ENCODE measurements around the gene GDF7. TPM values are rescaled to one million over a fixed set of nuclear protein-coding genes. Genes with fewer than 3 reads are reported as not detected.
A peak's percentile ranks its signal among the peaks of the same experiment; 100 is the strongest.

The GDF7 gene
- total and polyA plus RNA-seq, 10 donors: 0.83 to 3.8 (median 1.9) TPM

DNA sequence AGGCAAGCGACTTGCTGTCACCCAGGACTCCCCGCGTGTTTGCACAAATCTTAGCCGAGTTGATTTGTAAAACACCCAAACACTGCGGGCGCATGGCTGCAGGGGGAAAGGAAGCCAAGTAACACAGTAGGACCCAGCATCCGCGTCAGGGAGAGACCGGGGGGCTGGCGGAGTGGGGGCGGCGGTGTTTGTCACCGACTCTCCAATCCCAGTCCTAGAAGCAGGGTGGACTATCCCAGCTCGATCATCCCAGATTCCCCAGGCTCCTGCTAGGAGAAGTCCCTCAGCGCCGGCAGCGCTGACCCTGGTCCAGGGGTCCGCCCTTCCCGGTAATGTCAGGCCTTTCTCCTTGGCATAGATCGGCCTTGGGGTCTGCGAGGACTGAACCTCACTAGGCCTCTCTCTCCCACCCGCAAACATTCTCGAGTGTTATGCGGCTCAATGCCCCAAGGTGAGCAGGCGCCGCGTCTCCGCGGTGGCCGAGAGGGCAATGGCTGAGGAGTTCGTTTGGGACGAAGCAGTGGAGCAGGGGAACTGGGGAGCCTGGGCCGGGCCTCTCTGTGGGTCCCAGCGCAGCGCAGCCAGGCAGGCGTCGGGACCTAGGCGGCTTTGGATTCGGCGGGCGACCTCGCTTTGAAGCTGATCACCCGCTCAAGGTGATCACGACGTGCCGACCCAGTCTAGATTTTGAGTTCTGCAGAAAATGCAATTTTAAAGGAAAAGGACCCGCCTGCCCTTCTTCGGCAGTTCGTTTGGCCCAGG is 1.5 kb upstream of the GDF7 start:
- H3K27ac ChIP-seq: peak overlapping the region in 1 of 8 donors; percentile 56
- intact Hi-C loops (cut with DNase I; ENCODE audit: low total_unique reads): no loop called here
- peaks cover 18 to 60% (median 43%) of the 10 kb centered on the region in 6 donors for H3K4me1 ChIP-seq
- peaks cover 0 to under 1% (median 0%) of the 10 kb centered on the region in 6 donors for H3K36me3 ChIP-seq
- H3K27me3 ChIP-seq (replicated peaks in 1 of 7): peaks cover 0 to 100% (median 78%) of the 10 kb centered on the region in 7 donors
- no peak for DNase-seq
- H3K9me3 ChIP-seq: no peaks in the 10 kb centered on the region
- peak overlapping the region in 7 of 8 donors; percentile 31 to 74 (median 48) for H3K4me3 ChIP-seq
- TF ChIP-seq, protein P1, sequence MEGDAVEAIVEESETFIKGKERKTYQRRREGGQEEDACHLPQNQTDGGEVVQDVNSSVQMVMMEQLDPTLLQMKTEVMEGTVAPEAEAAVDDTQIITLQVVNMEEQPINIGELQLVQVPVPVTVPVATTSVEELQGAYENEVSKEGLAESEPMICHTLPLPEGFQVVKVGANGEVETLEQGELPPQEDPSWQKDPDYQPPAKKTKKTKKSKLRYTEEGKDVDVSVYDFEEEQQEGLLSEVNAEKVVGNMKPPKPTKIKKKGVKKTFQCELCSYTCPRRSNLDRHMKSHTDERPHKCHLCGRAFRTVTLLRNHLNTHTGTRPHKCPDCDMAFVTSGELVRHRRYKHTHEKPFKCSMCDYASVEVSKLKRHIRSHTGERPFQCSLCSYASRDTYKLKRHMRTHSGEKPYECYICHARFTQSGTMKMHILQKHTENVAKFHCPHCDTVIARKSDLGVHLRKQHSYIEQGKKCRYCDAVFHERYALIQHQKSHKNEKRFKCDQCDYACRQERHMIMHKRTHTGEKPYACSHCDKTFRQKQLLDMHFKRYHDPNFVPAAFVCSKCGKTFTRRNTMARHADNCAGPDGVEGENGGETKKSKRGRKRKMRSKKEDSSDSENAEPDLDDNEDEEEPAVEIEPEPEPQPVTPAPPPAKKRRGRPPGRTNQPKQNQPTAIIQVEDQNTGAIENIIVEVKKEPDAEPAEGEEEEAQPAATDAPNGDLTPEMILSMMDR (IDR thresholded peaks at IDR 0.05 in 8 of 11, conservative IDR thresholded peaks at IDR 0.05 in 3 of 11): no peak
- TF ChIP-seq POLR2A (IDR thresholded peaks at IDR 0.05): no peak
- no peak for TF ChIP-seq POLR2AphosphoS5 (IDR thresholded peaks at IDR 0.05)
- 4 to 6% (median 5%) methylated on average over 39 to 49 of the region's 49 CpGs for WGBS, 5 donors

DNA sequence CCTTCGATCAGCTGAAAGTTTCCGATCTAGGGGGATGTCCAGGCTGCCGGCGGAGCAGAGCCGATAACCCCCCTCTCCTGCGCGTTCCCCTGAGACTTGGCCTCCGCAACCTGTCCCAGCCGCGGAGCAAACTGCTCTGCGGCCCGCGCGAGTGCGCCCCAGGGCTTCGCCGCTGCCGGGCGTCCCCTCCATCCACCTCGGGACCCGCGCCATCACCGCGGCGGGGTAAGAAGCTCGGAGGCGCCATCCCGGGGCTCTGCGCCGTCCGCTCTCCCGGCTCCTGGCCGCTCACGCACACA is 990 bp upstream of the GDF7 start:
- peaks cover 18 to 65% (median 45%) of the 10 kb centered on the region in 6 donors for H3K4me1 ChIP-seq
- H3K9me3 ChIP-seq: no peaks in the 10 kb centered on the region
- no peak for DNase-seq
- H3K4me3 ChIP-seq: peak overlapping the region; percentile 25 to 74 (median 48)
- peak overlapping the region in 2 of 8 donors; percentile 50 to 56 for H3K27ac ChIP-seq
- intact Hi-C loops (cut with DNase I; ENCODE audit: low total_unique reads): no loop called here
- H3K27me3 ChIP-seq (replicated peaks in 1 of 7): peaks cover 0 to 100% (median 84%) of the 10 kb centered on the region in 7 donors
- 0 to 3% (median 1%) methylated on average over 9 to 34 of the region's 34 CpGs for WGBS, 5 donors
- peaks cover 0 to 6% (median 0%) of the 10 kb centered on the region in 6 donors for H3K36me3 ChIP-seq
- TF ChIP-seq POLR2A (IDR thresholded peaks at IDR 0.05) (no peak), POLR2AphosphoS5 (IDR thresholded peaks at IDR 0.05) (no peak)
- TF ChIP-seq, protein P1 (IDR thresholded peaks at IDR 0.05 in 8 of 11, conservative IDR thresholded peaks at IDR 0.05 in 3 of 11): no peak

DNA sequence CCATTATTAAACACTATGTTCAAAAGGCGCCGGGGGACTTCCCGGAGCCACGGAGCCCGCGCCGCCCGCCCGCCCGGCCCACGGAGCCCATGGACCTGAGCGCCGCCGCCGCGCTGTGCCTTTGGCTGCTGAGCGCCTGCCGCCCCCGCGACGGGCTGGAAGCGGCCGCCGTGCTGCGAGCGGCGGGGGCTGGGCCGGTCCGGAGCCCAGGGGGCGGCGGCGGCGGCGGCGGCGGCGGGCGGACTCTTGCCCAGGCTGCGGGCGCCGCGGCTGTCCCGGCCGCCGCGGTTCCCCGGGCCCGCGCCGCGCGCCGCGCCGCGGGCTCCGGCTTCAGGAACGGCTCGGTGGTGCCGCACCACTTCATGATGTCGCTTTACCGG is 197 bp downstream of the GDF7 start:
- Histone ChIP-seq H3K4me1 (peaks cover 15 to 71% (median 53%) of the 10 kb centered on the region in 6 donors), H3K27me3 (replicated peaks in 1 of 7) (peaks cover 0 to 100% (median 88%) of the 10 kb centered on the region in 7 donors), H3K4me3 (peak overlapping the region; percentile 25 to 74 (median 48)), H3K36me3 (peaks cover 0 to 7% (median 0%) of the 10 kb centered on the region in 6 donors), H3K9me3 (no peaks in the 10 kb centered on the region), H3K27ac (peak overlapping the region in 2 of 8 donors; percentile 50 to 56)
- 1 to 3% (median 1%) methylated on average over 19 to 62 of the region's 62 CpGs; no CpG with 5 or more reads in 2 of the 5 donors for WGBS, 5 donors
- DNase-seq: no peak
- intact Hi-C loops (cut with DNase I; ENCODE audit: low total_unique reads): no loop called here
- TF ChIP-seq POLR2A (IDR thresholded peaks at IDR 0.05): no peak
- TF ChIP-seq, protein P1 (IDR thresholded peaks at IDR 0.05 in 8 of 11, conservative IDR thresholded peaks at IDR 0.05 in 3 of 11): peak in 1 of 11 experiments; percentile 11
- no peak for TF ChIP-seq POLR2AphosphoS5 (IDR thresholded peaks at IDR 0.05)
